Subcutaneous abdominal adipose tissue (tissue), 5 donors: Measurements from ENCODE around the gene KRTAP5-6.

Experiments used
- H3K27ac ChIP-seq: one replicate; pipeline ENCODE4 v1.7.0; 2013; ENCODE audit warnings: low read depth, mild to moderate bottlenecking, inconsistent platforms, low read length, moderate library complexity
- H3K27me3 ChIP-seq, 5 donors: one replicate each; pipeline ENCODE4 v1.7.0; 2013; ENCODE audit warnings: low read length in 5 of 5, inconsistent platforms in 1 of 5; ENCODE audit not compliant: control insufficient read depth in 5 of 5, insufficient read depth in 4 of 5
- H3K36me3 ChIP-seq, 5 donors: one replicate each; pipeline ENCODE4 v1.7.0; 2013; ENCODE audit warnings: low read length in 5 of 5; ENCODE audit not compliant: control insufficient read depth in 5 of 5, insufficient read depth in 5 of 5
- H3K4me1 ChIP-seq, 5 donors: one replicate each; pipeline ENCODE4 v1.7.0; 2013; ENCODE audit warnings: low read length in 5 of 5, mild to moderate bottlenecking in 3 of 5, moderate library complexity in 1 of 5; ENCODE audit not compliant: control insufficient read depth in 5 of 5, insufficient read depth in 5 of 5
- H3K4me3 ChIP-seq, 5 donors: one replicate each; pipeline ENCODE4 v1.7.0; 2013; ENCODE audit warnings: low read length in 5 of 5, low read depth in 1 of 5
- H3K9ac ChIP-seq, 5 donors: one replicate each; pipeline ENCODE4 v1.7.0; 2013; ENCODE audit warnings: low read length in 5 of 5, mild to moderate bottlenecking in 4 of 5, moderate library complexity in 3 of 5
- H3K9me3 ChIP-seq, 5 donors: one replicate each; pipeline ENCODE4 v1.7.0; 2013; ENCODE audit warnings: low read length in 5 of 5; ENCODE audit not compliant: control insufficient read depth in 5 of 5
- donor health status: healthy.
- donor health status: healthy.
- donor health status: healthy.
- donor health status: healthy.
- donor health status: healthy.

Gene KRTAP5-6, protein sequence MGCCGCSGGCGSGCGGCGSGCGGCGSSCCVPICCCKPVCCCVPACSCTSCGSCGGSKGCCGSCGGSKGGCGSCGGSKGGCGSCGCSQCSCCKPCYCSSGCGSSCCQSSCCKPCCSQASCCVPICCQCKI

GRCh38 chr11:1696608-1697570, at the start of gene KRTAP5-6:
TSS of gene KRTAP5-6 (plus strand) at chr11:1697195. CDS start at chr11:1697246, 51 bp downstream.
- Histone ChIP-seq H3K36me3 (no peaks in the 10 kb centered on the region), H3K4me3 (no peak within 1 kb of the TSS), H3K9ac (peak within 1 kb of the TSS in 1 of 5 donors; percentile 18), H3K9me3 (peaks cover 0 to 3% (median 0%) of the 10 kb centered on the region in 5 donors), H3K4me1 (peaks cover 0 to 20% (median 12%) of the 10 kb centered on the region in 5 donors), H3K27me3 (peaks cover 0 to 19% (median 11%) of the 10 kb centered on the region in 5 donors), H3K27ac (no peak within 1 kb of the TSS)

- peaks cover 0 to 4% (median 3%) of the 10 kb centered on the region in 5 donors for H3K4me1 ChIP-seq
- H3K4me3 ChIP-seq: no peak overlapping the region
- no peak overlapping the region for H3K9ac ChIP-seq
- H3K36me3 ChIP-seq: no peaks in the 10 kb centered on the region
- H3K27me3 ChIP-seq: peaks cover 0 to 11% (median 1%) of the 10 kb centered on the region in 5 donors
- no peak overlapping the region for H3K27ac ChIP-seq
- H3K9me3 ChIP-seq: no peaks in the 10 kb centered on the region
Measured at GRCh38 chr11:1647901-1648652, 48.9 kb upstream of the KRTAP5-6 start.

- H3K27ac ChIP-seq: no peak overlapping the region
- H3K27me3 ChIP-seq: peaks cover 0 to 16% (median 5%) of the 10 kb centered on the region in 5 donors
- no peaks in the 10 kb centered on the region for H3K36me3 ChIP-seq
- H3K4me3 ChIP-seq: no peak overlapping the region
- no peaks in the 10 kb centered on the region for H3K9me3 ChIP-seq
- no peak overlapping the region for H3K9ac ChIP-seq
- H3K4me1 ChIP-seq: peaks cover 0 to 4% (median 3%) of the 10 kb centered on the region in 5 donors
Measured at GRCh38 chr11:1648653-1649420, 48.2 kb upstream of the KRTAP5-6 start.

DNA sequence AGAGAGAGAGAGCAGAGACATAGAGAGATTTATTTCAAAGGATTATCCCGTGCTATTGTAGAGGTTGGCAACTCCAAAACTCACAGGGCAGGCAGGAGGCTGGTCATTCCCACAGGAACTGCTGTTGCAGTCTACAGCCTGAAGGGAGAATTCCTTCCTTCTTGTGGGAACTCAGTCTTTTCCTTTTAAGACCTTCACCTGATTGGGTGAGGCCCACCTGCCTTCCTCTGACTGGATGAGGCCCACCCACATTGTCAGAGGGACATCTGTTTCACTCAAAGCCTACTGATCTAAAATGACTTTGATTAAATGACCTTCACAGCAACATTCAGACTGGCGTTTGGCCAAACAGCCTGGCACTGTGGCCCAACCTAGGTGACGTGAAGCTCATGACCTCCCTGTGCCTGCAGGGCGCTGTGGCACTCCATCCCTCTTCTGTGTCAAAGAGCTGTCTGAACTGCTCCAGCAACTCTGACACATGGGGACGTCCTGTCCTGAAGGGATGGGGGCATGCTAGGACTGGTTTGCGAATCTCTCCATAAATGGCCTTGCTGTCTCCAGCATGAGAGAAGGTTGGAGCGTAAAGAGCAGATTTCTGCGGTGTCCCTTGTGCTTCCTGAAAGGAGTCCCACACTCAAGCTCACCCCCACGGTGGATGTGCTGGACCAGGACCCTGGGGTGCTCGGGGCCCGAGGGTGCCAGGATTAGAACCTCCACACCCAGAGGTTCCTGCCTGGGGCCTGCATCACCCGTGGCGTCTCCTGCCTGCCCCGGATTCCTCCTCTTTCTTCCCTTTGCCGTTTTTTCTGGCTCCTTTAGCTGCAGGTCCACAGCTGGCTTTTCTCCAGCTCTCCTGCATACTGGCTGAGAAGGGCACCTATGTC, 46.7 kb upstream of the KRTAP5-6 start:
- Histone ChIP-seq H3K4me1 (peaks cover 0 to 4% (median 3%) of the 10 kb centered on the region in 5 donors), H3K36me3 (no peaks in the 10 kb centered on the region), H3K9me3 (no peaks in the 10 kb centered on the region), H3K27ac (no peak overlapping the region), H3K4me3 (no peak overlapping the region), H3K9ac (no peak overlapping the region), H3K27me3 (peaks cover 0 to 22% (median 14%) of the 10 kb centered on the region in 5 donors)

DNA sequence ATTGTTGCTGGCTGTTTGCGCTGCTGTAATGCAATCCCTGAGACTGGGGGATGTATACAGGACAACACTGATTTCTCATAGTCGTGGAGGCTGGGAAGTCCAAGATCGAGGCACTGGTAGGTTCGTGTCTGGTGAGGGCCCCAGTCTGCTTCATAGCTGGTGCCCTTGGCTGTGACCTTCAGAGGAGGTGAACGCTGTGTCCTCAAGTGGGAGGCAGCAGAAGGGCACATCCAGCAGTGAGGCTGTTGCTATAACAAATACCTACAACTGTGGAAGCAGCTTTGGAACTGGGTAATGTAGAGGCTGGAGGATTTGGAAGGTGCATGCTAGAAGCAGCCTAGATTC, 46.1 kb upstream of the KRTAP5-6 start:
- no peak overlapping the region for H3K9ac ChIP-seq
- no peaks in the 10 kb centered on the region for H3K9me3 ChIP-seq
- no peak overlapping the region for H3K27ac ChIP-seq
- no peak overlapping the region for H3K4me3 ChIP-seq
- H3K4me1 ChIP-seq: peaks cover 0 to 4% (median 3%) of the 10 kb centered on the region in 5 donors
- H3K27me3 ChIP-seq: peaks cover 0 to 26% (median 14%) of the 10 kb centered on the region in 5 donors
- no peaks in the 10 kb centered on the region for H3K36me3 ChIP-seq

DNA sequence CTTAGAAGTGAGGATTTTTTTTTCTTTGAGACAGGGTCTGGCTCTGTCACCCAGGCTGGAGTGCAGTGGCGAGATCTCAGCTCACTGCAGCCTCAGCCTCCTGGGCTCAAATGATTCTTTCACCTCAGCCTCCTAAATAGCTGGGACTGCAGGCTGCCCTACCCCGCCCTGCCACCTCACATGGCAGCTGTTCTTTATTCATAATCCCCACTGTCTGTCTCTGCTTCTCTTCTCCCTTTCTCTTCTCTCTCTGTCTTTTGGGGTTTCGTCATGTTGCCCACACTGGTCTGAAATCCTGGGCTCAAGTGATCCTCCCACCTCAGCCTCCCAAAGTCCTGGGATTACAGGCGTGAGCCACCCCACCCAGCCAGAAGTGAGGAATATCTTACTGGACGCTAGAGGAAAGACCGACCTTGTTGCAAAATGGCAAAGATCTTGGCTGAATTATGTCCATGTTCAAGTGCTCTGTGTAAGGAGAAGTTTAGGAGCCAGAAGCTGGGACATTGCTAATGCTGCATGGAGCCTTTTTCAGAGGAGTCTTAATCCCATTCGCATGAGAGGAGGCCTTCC, 45.5 kb upstream of the KRTAP5-6 start:
- no peak overlapping the region for H3K4me3 ChIP-seq
- peaks cover 0 to 29% (median 14%) of the 10 kb centered on the region in 5 donors for H3K27me3 ChIP-seq
- no peaks in the 10 kb centered on the region for H3K36me3 ChIP-seq
- peaks cover 0 to 4% (median 3%) of the 10 kb centered on the region in 5 donors for H3K4me1 ChIP-seq
- no peak overlapping the region for H3K9ac ChIP-seq
- H3K9me3 ChIP-seq: no peaks in the 10 kb centered on the region
- H3K27ac ChIP-seq: no peak overlapping the region

DNA sequence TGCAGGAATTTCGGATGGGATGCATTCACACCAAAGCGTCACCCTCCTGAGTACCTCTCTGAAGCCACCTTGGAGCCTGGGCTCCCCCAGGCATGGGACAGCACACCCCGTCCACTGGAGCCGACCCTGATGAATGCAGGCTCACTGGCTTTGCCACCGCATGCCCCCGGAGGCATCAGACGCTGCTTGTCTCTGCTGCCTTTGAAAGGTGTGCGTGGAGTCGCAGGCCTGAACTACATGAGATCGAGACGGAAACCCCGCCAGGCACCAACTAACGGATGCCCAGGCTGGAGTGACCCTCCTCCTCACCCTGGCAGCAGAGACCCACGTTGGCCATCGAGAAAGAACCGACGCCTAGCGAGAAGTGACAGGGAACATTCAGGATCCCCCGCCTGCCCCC, 45.0 kb upstream of the KRTAP5-6 start:
- Histone ChIP-seq H3K27ac (no peak overlapping the region), H3K36me3 (no peaks in the 10 kb centered on the region), H3K4me1 (peaks cover 0 to 4% (median 3%) of the 10 kb centered on the region in 5 donors), H3K27me3 (peaks cover 0 to 29% (median 14%) of the 10 kb centered on the region in 5 donors), H3K9me3 (no peaks in the 10 kb centered on the region), H3K4me3 (no peak overlapping the region), H3K9ac (no peak overlapping the region)

DNA sequence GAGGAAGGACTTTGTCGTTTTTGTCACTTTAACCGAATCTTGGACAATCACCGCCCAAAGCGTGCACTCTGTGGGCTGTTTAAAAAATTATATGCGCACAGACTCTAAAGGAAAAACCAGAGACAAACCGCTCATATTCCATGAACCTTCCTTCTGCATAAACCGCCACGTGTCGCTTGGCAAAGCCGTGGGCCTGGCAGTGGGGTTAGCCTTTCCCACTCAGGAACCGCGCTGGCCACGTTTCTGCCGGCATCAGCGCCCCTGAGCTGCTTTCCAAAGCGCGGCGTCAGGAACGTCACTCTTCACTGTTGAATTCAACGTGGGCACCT, 44.6 kb upstream of the KRTAP5-6 start:
- H3K27me3 ChIP-seq: peaks cover 0 to 29% (median 14%) of the 10 kb centered on the region in 5 donors
- H3K4me1 ChIP-seq: peaks cover 0 to 4% (median 3%) of the 10 kb centered on the region in 5 donors
- no peaks in the 10 kb centered on the region for H3K36me3 ChIP-seq
- H3K4me3 ChIP-seq: no peak overlapping the region
- H3K27ac ChIP-seq: no peak overlapping the region
- no peak overlapping the region for H3K9ac ChIP-seq
- no peaks in the 10 kb centered on the region for H3K9me3 ChIP-seq
